HepG2 (cell line): ENCODE data around the gene SLC7A11. TPM values are rescaled to one million over a fixed set of nuclear protein-coding genes. Genes with fewer than 3 reads are reported as not detected.

Source experiments
- AKNA ChIP-seq: sonication (generic); formaldehyde crosslinking; IDR thresholded peaks from 2 replicates; pipeline ENCODE4 v1.4.0; 2020; ENCODE audit warnings: missing genetic modification reagents, borderline replicate concordance
- CBFB ChIP-seq: sonication (generic); formaldehyde crosslinking; IDR thresholded peaks from 2 replicates; pipeline ENCODE4 v1.4.0; 2020; ENCODE audit warnings: missing genetic modification reagents
- ELF3 ChIP-seq: IDR thresholded peaks from 2 replicates; pipeline ENCODE4 v1.6.1; 2016; ENCODE audit warnings: missing genetic modification reagents, missing compliant biosample characterization
- HDAC2 ChIP-seq: sonication (generic); formaldehyde crosslinking; IDR thresholded peaks from 2 replicates; pipeline ENCODE4 v1.4.0; 2020; ENCODE audit warnings: missing genetic modification reagents
- HMG20A ChIP-seq: IDR thresholded peaks from 2 replicates; pipeline ENCODE4 v1.6.1; 2016; ENCODE audit warnings: borderline replicate concordance
- KDM4B ChIP-seq: sonication (generic); formaldehyde crosslinking; IDR thresholded peaks from 2 replicates; pipeline ENCODE4 v1.4.0; 2020; ENCODE audit warnings: missing genetic modification reagents
- KLF6 ChIP-seq: IDR thresholded peaks from 2 replicates; pipeline ENCODE4 v1.8.0; 2016; ENCODE audit warnings: missing biosample characterization, missing genetic modification reagents
- MAF1 ChIP-seq: sonication (generic); formaldehyde crosslinking; IDR thresholded peaks from 2 replicates; pipeline ENCODE4 v1.5.0; 2020; ENCODE audit warnings: missing genetic modification reagents, borderline replicate concordance
- RBM22 ChIP-seq: fragments of 200-400 bp; formaldehyde crosslinking; optimal IDR thresholded peaks from 2 replicates; pipeline ENCODE3; 2017; ENCODE audit warnings: mild to moderate bottlenecking, low read length, moderate library complexity
- RXRB ChIP-seq: IDR thresholded peaks from 2 replicates; pipeline ENCODE4 v1.6.1; 2016; ENCODE audit warnings: borderline replicate concordance, missing genetic modification reagents, missing compliant biosample characterization
- SALL1 ChIP-seq: sonication (generic); formaldehyde crosslinking; IDR thresholded peaks from 2 replicates; pipeline ENCODE4 v1.8.0; 2022; ENCODE audit warnings: mild to moderate bottlenecking, missing genetic modification reagents
- SALL2 ChIP-seq: sonication (generic); formaldehyde crosslinking; IDR thresholded peaks from 2 replicates; pipeline ENCODE4 v1.8.1; 2023; ENCODE audit warnings: mild to moderate bottlenecking, missing genetic modification reagents, inconsistent platforms
- SP2 ChIP-seq: sonication (generic); formaldehyde crosslinking; IDR thresholded peaks from 2 replicates; pipeline ENCODE4 v1.5.1; 2020; ENCODE audit warnings: mild to moderate bottlenecking, missing genetic modification reagents
- SSRP1 ChIP-seq: IDR thresholded peaks from 2 replicates; pipeline ENCODE4 v1.6.1; 2016; ENCODE audit warnings: control low read depth
- TCF7 ChIP-seq: sonication (generic); IDR thresholded peaks from 2 replicates; pipeline ENCODE4 v1.6.1; 2016; ENCODE audit warnings: antibody characterized with exemption, low read depth
- TMF1 ChIP-seq: sonication (generic); formaldehyde crosslinking; IDR thresholded peaks from 2 replicates; pipeline ENCODE4 v1.8.1; 2022; ENCODE audit warnings: low read depth, missing genetic modification reagents
- ZNF326 ChIP-seq: sonication (generic); formaldehyde crosslinking; IDR thresholded peaks from 2 replicates; pipeline ENCODE4 v1.4.0; 2020; ENCODE audit warnings: missing genetic modification reagents, borderline replicate concordance
- ZNF44 ChIP-seq: sonication (generic); formaldehyde crosslinking; IDR thresholded peaks from 2 replicates; pipeline ENCODE4 v1.5.1; 2020; ENCODE audit warnings: mild to moderate bottlenecking, missing genetic modification reagents
- ZNF776 ChIP-seq: sonication (generic); formaldehyde crosslinking; IDR thresholded peaks from 2 replicates; pipeline ENCODE4 v1.4.0; 2020; ENCODE audit warnings: mild to moderate bottlenecking, missing genetic modification reagents
- polyA plus RNA-seq, 8 experiments: library from polyadenylated mRNA; depleted of rRNA in 3 of 8; stranded (reverse) in 7 of 8; unstranded in 1 of 8; fragments of >200 nt; fragmentation: Illumina TruSeq in 4 of 8; extraction: Trizol in 4 of 8; gene quantifications; 2 replicates each; pipeline versions ENCODE4 v1.2.1 to v1.2.3, GENCODE V29; 2011 to 2016; ENCODE audit warnings: low read depth in 4 of 8, missing spikeins in 1 of 8, mixed read lengths in 1 of 8; ENCODE audit not compliant: insufficient read depth in 1 of 8
- total RNA-seq, 5 experiments: library from RNA; depleted of rRNA; stranded (reverse); fragments of >200 nt; fragmentation: Illumina TruSeq; extraction: Trizol; gene quantifications; 2 replicates each; pipeline ENCODE4 v1.2.3, GENCODE V29; 2016; ENCODE audit warnings: low read depth in 1 of 5
- TF ChIP-seq, protein P1 (sequence below): sonication (generic); formaldehyde crosslinking; IDR thresholded peaks from 2 replicates; pipeline ENCODE4 v1.5.1; 2020; ENCODE audit warnings: mild to moderate bottlenecking, moderate library complexity, missing genetic modification reagents
- TF ChIP-seq, protein P2 (sequence below): sonication (generic); formaldehyde crosslinking; IDR thresholded peaks from 2 replicates; pipeline ENCODE4 v1.5.0; 2020; ENCODE audit warnings: mild to moderate bottlenecking, missing genetic modification reagents
- TF ChIP-seq, protein P3 (sequence below): sonication (generic); formaldehyde crosslinking; IDR thresholded peaks from 2 replicates; pipeline ENCODE4 v1.8.1; 2023; ENCODE audit warnings: mild to moderate bottlenecking, missing genetic modification reagents

SLC7A11 gene
- total and polyA plus RNA-seq, 2 of the 13 experiments (the other 11 are each of a cell fraction or from before 2014, with no cell fraction given): 15.7 to 17.5 TPM

GRCh38 chr4:138242076-138242833 lies at the start of gene SLC7A11 (continued):
- TF ChIP-seq AKNA (CRISPR knock-in tag) (no peak), SSRP1 (CRISPR knock-in tag) (peak; percentile 13; the same call in 1 of the 2 replicates), TMF1 (CRISPR knock-in tag) (no peak), CBFB (no peak), RXRB (CRISPR knock-in tag) (peak; percentile 68; the same call in 1 of the 2 replicates), HDAC2 (CRISPR knock-in tag) (0 out of 2 replicates have a peak, but pooled peaks have one; percentile 66), KDM4B (CRISPR knock-in tag) (peak; percentile 19; the same call in 1 of the 2 replicates), TCF7 (peak; percentile 49), MAF1 (CRISPR knock-in tag) (no peak), SALL2 (CRISPR knock-in tag) (peak; percentile 53; the same call in 1 of the 2 replicates), KLF6 (CRISPR knock-in tag) (peak; percentile 83), SALL1 (peak; percentile 60), SP2 (no peak), ELF3 (CRISPR knock-in tag) (peak; percentile 92), HMG20A (CRISPR knock-in tag) (0 out of 2 replicates have a peak, but pooled peaks have one; percentile 49), ZNF44 (CRISPR knock-in tag) (no peak), ZNF776 (CRISPR knock-in tag) (no peak), ZNF326 (CRISPR knock-in tag) (no peak), RBM22 (no peak)
- TF ChIP-seq, protein P1, sequence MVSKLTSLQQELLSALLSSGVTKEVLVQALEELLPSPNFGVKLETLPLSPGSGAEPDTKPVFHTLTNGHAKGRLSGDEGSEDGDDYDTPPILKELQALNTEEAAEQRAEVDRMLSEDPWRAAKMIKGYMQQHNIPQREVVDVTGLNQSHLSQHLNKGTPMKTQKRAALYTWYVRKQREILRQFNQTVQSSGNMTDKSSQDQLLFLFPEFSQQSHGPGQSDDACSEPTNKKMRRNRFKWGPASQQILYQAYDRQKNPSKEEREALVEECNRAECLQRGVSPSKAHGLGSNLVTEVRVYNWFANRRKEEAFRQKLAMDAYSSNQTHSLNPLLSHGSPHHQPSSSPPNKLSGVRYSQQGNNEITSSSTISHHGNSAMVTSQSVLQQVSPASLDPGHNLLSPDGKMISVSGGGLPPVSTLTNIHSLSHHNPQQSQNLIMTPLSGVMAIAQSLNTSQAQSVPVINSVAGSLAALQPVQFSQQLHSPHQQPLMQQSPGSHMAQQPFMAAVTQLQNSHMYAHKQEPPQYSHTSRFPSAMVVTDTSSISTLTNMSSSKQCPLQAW (CRISPR knock-in tag): 0 out of 2 replicates have a peak, but pooled peaks have one; percentile 22
- TF ChIP-seq, protein P2, sequence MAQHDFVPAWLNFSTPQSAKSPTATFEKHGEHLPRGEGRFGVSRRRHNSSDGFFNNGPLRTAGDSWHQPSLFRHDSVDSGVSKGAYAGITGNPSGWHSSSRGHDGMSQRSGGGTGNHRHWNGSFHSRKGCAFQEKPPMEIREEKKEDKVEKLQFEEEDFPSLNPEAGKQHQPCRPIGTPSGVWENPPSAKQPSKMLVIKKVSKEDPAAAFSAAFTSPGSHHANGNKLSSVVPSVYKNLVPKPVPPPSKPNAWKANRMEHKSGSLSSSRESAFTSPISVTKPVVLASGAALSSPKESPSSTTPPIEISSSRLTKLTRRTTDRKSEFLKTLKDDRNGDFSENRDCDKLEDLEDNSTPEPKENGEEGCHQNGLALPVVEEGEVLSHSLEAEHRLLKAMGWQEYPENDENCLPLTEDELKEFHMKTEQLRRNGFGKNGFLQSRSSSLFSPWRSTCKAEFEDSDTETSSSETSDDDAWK (CRISPR knock-in tag): no peak
- TF ChIP-seq, protein P3, sequence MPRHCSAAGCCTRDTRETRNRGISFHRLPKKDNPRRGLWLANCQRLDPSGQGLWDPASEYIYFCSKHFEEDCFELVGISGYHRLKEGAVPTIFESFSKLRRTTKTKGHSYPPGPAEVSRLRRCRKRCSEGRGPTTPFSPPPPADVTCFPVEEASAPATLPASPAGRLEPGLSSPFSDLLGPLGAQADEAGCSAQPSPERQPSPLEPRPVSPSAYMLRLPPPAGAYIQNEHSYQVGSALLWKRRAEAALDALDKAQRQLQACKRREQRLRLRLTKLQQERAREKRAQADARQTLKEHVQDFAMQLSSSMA (CRISPR knock-in tag): no peak
